HepG2 (cell line): Measurements from ENCODE around the gene ZBED5. TPM values are rescaled to one million over a fixed set of nuclear protein-coding genes. Genes with fewer than 3 reads are reported as not detected.
A peak's percentile ranks its signal among the peaks of the same experiment; 100 is the strongest.

ENCODE experiments used
- GZF1 ChIP-seq: sonication (generic); formaldehyde crosslinking; IDR thresholded peaks from 2 replicates; pipeline ENCODE4 v1.5.1; 2020; ENCODE audit warnings: mild to moderate bottlenecking, missing genetic modification reagents
- HOXD1 ChIP-seq: sonication (generic); formaldehyde crosslinking; IDR thresholded peaks from 2 replicates; pipeline ENCODE4 v1.5.0; 2020; ENCODE audit warnings: missing genetic modification reagents
- JUN ChIP-seq: sonication (generic); formaldehyde crosslinking; IDR thresholded peaks from 2 replicates; pipeline ENCODE4 v1.4.0; 2020; ENCODE audit warnings: mild to moderate bottlenecking, missing genetic modification reagents
- KDM2A ChIP-seq: sonication (generic); formaldehyde crosslinking; IDR thresholded peaks from 2 replicates; pipeline ENCODE4 v1.4.0; 2020; ENCODE audit warnings: low read depth, missing genetic modification reagents, borderline replicate concordance
- NFKB2 ChIP-seq: sonication (generic); formaldehyde crosslinking; IDR thresholded peaks from 2 replicates; pipeline ENCODE4 v1.4.0; 2020; ENCODE audit warnings: missing genetic modification reagents, borderline replicate concordance
- NFRKB ChIP-seq: fragments of 450-650 bp; IDR thresholded peaks from 2 replicates; pipeline ENCODE4 v1.6.1; 2017
- PAWR ChIP-seq: sonication (generic); formaldehyde crosslinking; IDR thresholded peaks from 2 replicates; pipeline ENCODE4 v1.4.0; 2020; ENCODE audit warnings: missing genetic modification reagents, mild to moderate bottlenecking, borderline replicate concordance
- PRDM4 ChIP-seq: sonication (generic); formaldehyde crosslinking; IDR thresholded peaks from 2 replicates; pipeline ENCODE4 v1.9.0; 2021; ENCODE audit warnings: missing genetic modification reagents, borderline replicate concordance
- PRPF4 ChIP-seq: fragments of 200-400 bp; formaldehyde crosslinking; IDR thresholded peaks from 2 replicates; pipeline ENCODE4 v1.6.1; 2016; ENCODE audit warnings: low read length, low read depth; ENCODE audit not compliant: poor library complexity, severe bottlenecking
- RCOR2 ChIP-seq: IDR thresholded peaks from 2 replicates; pipeline ENCODE4 v1.6.1; 2016; ENCODE audit warnings: missing biosample characterization, missing genetic modification reagents
- RXRA ChIP-seq: sonication (generic); formaldehyde crosslinking; IDR thresholded peaks from 2 replicates; pipeline ENCODE4 v1.5.1; 2020; ENCODE audit warnings: missing genetic modification reagents
- SMC3 ChIP-seq: IDR thresholded peaks from 2 replicates; pipeline ENCODE4 v1.6.1; 2011; ENCODE audit warnings: low read length, improper control_type of control experiment
- ZBTB43 ChIP-seq: sonication (generic); formaldehyde crosslinking; conservative IDR thresholded peaks from 2 replicates; pipeline ENCODE4 v1.4.0; 2020; ENCODE audit warnings: missing genetic modification reagents
- ZFP91 ChIP-seq: sonication (generic); formaldehyde crosslinking; IDR thresholded peaks from 2 replicates; pipeline ENCODE4 v1.9.0; 2022; ENCODE audit warnings: missing genetic modification reagents, mild to moderate bottlenecking, borderline replicate concordance
- ZNF431 ChIP-seq: sonication (generic); formaldehyde crosslinking; IDR thresholded peaks from 2 replicates; pipeline ENCODE4 v1.9.0; 2022; ENCODE audit warnings: missing genetic modification reagents, low read depth, mild to moderate bottlenecking, borderline replicate concordance
- ZNF468 ChIP-seq: sonication (generic); formaldehyde crosslinking; IDR thresholded peaks from 2 replicates; pipeline ENCODE4 v1.8.0; 2022; ENCODE audit warnings: mild to moderate bottlenecking, moderate library complexity, missing genetic modification reagents
- ZNF569 ChIP-seq: sonication (generic); formaldehyde crosslinking; IDR thresholded peaks from 2 replicates; pipeline ENCODE4 v1.5.0; 2020; ENCODE audit warnings: mild to moderate bottlenecking, missing genetic modification reagents, moderate library complexity, borderline replicate concordance
- ZNF660 ChIP-seq: sonication (generic); formaldehyde crosslinking; IDR thresholded peaks from 2 replicates; pipeline ENCODE4 v1.5.1; 2020; ENCODE audit warnings: mild to moderate bottlenecking, low read depth, missing genetic modification reagents, borderline replicate concordance
- ZNF678 ChIP-seq: sonication (generic); formaldehyde crosslinking; IDR thresholded peaks from 2 replicates; pipeline ENCODE4 v1.4.0; 2020; ENCODE audit warnings: mild to moderate bottlenecking, missing genetic modification reagents
- ZNF703 ChIP-seq: sonication (generic); formaldehyde crosslinking; IDR thresholded peaks from 2 replicates; pipeline ENCODE4 v1.5.1; 2020; ENCODE audit warnings: missing genetic modification reagents, mild to moderate bottlenecking, moderate library complexity, borderline replicate concordance
- ZNF740 ChIP-seq: sonication (generic); formaldehyde crosslinking; IDR thresholded peaks from 2 replicates; pipeline ENCODE4 v1.4.0; 2020; ENCODE audit warnings: missing genetic modification reagents
- ZNF878 ChIP-seq: sonication (generic); formaldehyde crosslinking; IDR thresholded peaks from 2 replicates; pipeline ENCODE4 v1.8.1; 2023; ENCODE audit warnings: mild to moderate bottlenecking, missing genetic modification reagents, moderate library complexity
- ZSCAN29 ChIP-seq: sonication (generic); formaldehyde crosslinking; conservative IDR thresholded peaks from 2 replicates; pipeline ENCODE4 v1.4.0; 2020; ENCODE audit warnings: mild to moderate bottlenecking, missing genetic modification reagents
- polyA plus RNA-seq, 8 experiments: library from polyadenylated mRNA; depleted of rRNA in 3 of 8; stranded (reverse) in 7 of 8; unstranded in 1 of 8; fragments of >200 nt; fragmentation: Illumina TruSeq in 4 of 8; extraction: Trizol in 4 of 8; gene quantifications; 2 replicates each; pipeline versions ENCODE4 v1.2.1 to v1.2.3, GENCODE V29; 2011 to 2016; ENCODE audit warnings: low read depth in 4 of 8, missing spikeins in 1 of 8, mixed read lengths in 1 of 8; ENCODE audit not compliant: insufficient read depth in 1 of 8
- total RNA-seq, 5 experiments: library from RNA; depleted of rRNA; stranded (reverse); fragments of >200 nt; fragmentation: Illumina TruSeq; extraction: Trizol; gene quantifications; 2 replicates each; pipeline ENCODE4 v1.2.3, GENCODE V29; 2016; ENCODE audit warnings: low read depth in 1 of 5

The ZBED5 gene
- total and polyA plus RNA-seq, 2 of the 13 experiments (the other 11 are each of a cell fraction or from before 2014, with no cell fraction given): 18.2 to 38.6 TPM

- TF ChIP-seq ZNF740 (CRISPR knock-in tag): no peak; the same call in 1 of the 2 replicates
- no peak for TF ChIP-seq PRPF4
- TF ChIP-seq ZNF878 (CRISPR knock-in tag): 0 out of 2 replicates have a peak, but pooled peaks have one; percentile 82
- peak; percentile 88 for TF ChIP-seq NFRKB
- TF ChIP-seq ZNF431 (CRISPR knock-in tag): 0 out of 2 replicates have a peak, but pooled peaks have one; percentile 77
- peak; percentile 25; the same call in 1 of the 2 replicates for TF ChIP-seq GZF1 (CRISPR knock-in tag)
- peak; percentile 32; the same call in 1 of the 2 replicates for TF ChIP-seq ZBTB43 (CRISPR knock-in tag)
- no peak for TF ChIP-seq PAWR (CRISPR knock-in tag)
- TF ChIP-seq HOXD1: no peak
- TF ChIP-seq ZSCAN29 (CRISPR knock-in tag): peak; percentile 75; the same call in 1 of the 2 replicates
- TF ChIP-seq RCOR2: no peak
- no peak for TF ChIP-seq PRDM4
- TF ChIP-seq RXRA: peak; percentile 65
- peak; percentile 77; the same call in 1 of the 2 replicates for TF ChIP-seq ZNF678 (CRISPR knock-in tag)
- peak; percentile 53; the same call in 1 of the 2 replicates for TF ChIP-seq NFKB2 (CRISPR knock-in tag)
- peak; percentile 73; the same call in 1 of the 2 replicates for TF ChIP-seq ZNF703 (CRISPR knock-in tag)
- no peak for TF ChIP-seq JUN (CRISPR knock-in tag)
- peak; percentile 78 for TF ChIP-seq ZFP91
- TF ChIP-seq ZNF468: no peak
- 0 out of 2 replicates have a peak, but pooled peaks have one; percentile 57 for TF ChIP-seq ZNF660 (CRISPR knock-in tag)
- 0 out of 2 replicates have a peak, but pooled peaks have one; percentile 10 for TF ChIP-seq ZNF569 (CRISPR knock-in tag)
- no peak for TF ChIP-seq SMC3
- peak; percentile 86; the same call in 1 of the 2 replicates for TF ChIP-seq KDM2A (CRISPR knock-in tag)
Measured at GRCh38 chr11:10808553-10809372, 49.1 kb downstream of the ZBED5 start, which contains the start of gene EIF4G2 (continued).
